GM12892 (cell line): ENCODE measurements around the gene VAV3.

Source experiments
- POLR2A ChIP-seq: IDR thresholded peaks from 2 replicates; pipeline ENCODE4 v1.6.1; 2011; ENCODE audit warnings: low read depth, low read length, control low read depth
- POLR2AphosphoS5 ChIP-seq: IDR thresholded peaks from 2 replicates; pipeline ENCODE4 v1.6.1; 2011; ENCODE audit warnings: low read depth, low read length, control low read depth

GRCh38 chr1:107927820-107928219, 37.2 kb downstream of the VAV3 start:
- TF ChIP-seq POLR2A (no peak), POLR2AphosphoS5 (no peak)
